Esophagus muscularis mucosa (tissue), 2 donors: Measurements from ENCODE around the gene PTPN14.

Source experiments
- EP300 ChIP-seq: sonication (generic); formaldehyde crosslinking; IDR thresholded peaks from one replicate; pipeline ENCODE4 v1.6.1; 2017; ENCODE audit warnings: antibody characterized with exemption
- POLR2A ChIP-seq: fragments of 450-650 bp; IDR thresholded peaks from one replicate; pipeline ENCODE4 v1.6.1; 2017; ENCODE audit warnings: antibody characterized with exemption, moderate library complexity, mild to moderate bottlenecking, low read depth

DNA sequence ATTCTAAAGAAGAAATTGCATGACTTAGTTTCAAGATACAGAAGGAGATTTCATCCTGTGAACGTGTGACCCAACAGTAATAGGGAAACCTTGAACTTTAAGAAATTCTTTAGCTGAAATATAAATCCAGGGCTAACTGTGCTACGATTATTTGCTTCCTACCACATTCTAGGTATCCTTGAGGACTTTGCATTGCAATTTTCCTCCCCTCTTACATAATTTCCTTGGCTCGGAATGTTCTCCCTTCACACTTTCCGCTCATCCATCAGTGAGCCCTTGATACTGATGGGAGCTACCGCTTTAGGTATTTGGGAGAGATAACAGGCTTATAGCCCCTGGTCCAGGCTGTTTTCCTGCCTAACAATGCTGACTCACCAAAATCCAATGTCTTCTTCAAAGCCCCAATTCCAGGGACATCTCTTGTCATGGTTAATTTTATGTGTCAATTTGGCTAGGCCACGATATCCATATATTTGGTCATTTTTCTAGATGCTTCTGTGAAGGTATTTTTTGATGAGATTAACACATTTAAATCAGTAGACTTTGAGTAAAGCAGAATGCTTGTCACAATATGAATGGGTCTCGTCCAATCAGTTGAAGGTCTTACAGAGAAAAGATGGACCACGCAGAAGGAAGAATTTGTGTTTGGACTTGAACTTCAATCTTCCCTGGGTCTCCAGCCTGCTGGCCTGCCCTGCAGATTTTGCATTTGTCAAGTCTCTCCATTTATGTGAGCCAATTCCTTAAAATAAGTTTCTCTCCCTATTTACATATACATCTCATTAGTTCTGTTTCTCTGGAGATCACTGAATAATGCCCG, 121.2 kb downstream of the PTPN14 start:
- TF ChIP-seq EP300, result no peak
- TF ChIP-seq POLR2A, result no peak
